Adrenal gland (tissue), 12 donors: ENCODE measurements around the gene RNF212. TPM values are rescaled to one million over a fixed set of nuclear protein-coding genes. Genes with fewer than 3 reads are reported as not detected.

Source experiments
- DNase-seq, 7 donors: peaks; one replicate each; pipeline ENCODE4 v3.0.0-alpha.2; 2019 to 2020
- H3K27ac ChIP-seq, 5 donors: fragments of 200-600 bp; sonication (generic) in 4 of 5; 1 replicate in 3 of 5; 2 replicates in 2 of 5; pipeline versions ENCODE4 v1.5.1 to v1.8.0; 2016 to 2020; ENCODE audit warnings: mild to moderate bottlenecking in 1 of 5
- H3K27me3 ChIP-seq: fragments of 200-600 bp; 2 replicates; pipeline ENCODE4 v1.8.0; 2021
- H3K36me3 ChIP-seq, 2 donors: fragments of 200-600 bp; replicated peaks in 1 of 2; 1 replicate in 1 of 2; 2 replicates in 1 of 2; pipeline versions ENCODE4 v1.5.1 to v1.8.0; 2018 to 2022
- H3K4me1 ChIP-seq, 2 donors: fragments of 200-600 bp; replicated peaks in 1 of 2; 1 replicate in 1 of 2; 2 replicates in 1 of 2; pipeline versions ENCODE4 v1.5.1 to v1.8.0; 2018 to 2021
- H3K4me3 ChIP-seq, 4 donors: fragments of 200-600 bp; sonication (generic) in 3 of 4; one replicate each; pipeline ENCODE4 v1.5.1; 2016 to 2018
- H3K9me3 ChIP-seq, 3 donors: fragments of 200-600 bp; sonication (generic) in 1 of 3; replicated peaks in 1 of 3; 1 replicate in 2 of 3; 2 replicates in 1 of 3; pipeline versions ENCODE4 v1.5.1 to v1.8.0; 2016 to 2021
- POLR2A ChIP-seq, 2 donors: fragments of 450-650 bp; IDR thresholded peaks; one replicate each; pipeline ENCODE4 v1.6.1; 2017; ENCODE audit warnings: antibody characterized with exemption in 2 of 2, mild to moderate bottlenecking in 2 of 2, moderate library complexity in 1 of 2
- WGBS, 4 donors: extraction: QIAGEN DNeasy Blood & Tissue Kit in 2 of 4; methylation state at CpG; one replicate each; pipeline versions ENCODE4 v1.1.5 to v1.1.7; 2013 to 2017; 5-methylcytosine and 5-hydroxymethylcytosine counted together
- intact Hi-C, 2 donors: fragments of 100-400 bp; cut with DNase I; formaldehyde crosslinking; loops; one replicate each; pipeline versions ENCODE4 v1.14.1 to v1.15.0; 2022 to 2023
- polyA plus RNA-seq, 3 donors: library from polyadenylated mRNA; stranded (reverse); fragments of 200-250 nt in 2 of 3; fragments of 350-450 nt in 1 of 3; fragmentation: Illumina TruSeq in 1 of 3; extraction: RNeasy Lipid Tissue Mini Kit (QIAGEN cat#74804) in 1 of 3; gene quantifications; one replicate each; pipeline ENCODE4 v1.2.3, GENCODE V29; 2013 to 2014
- total RNA-seq, 9 donors: library from RNA; depleted of rRNA in 4 of 9; stranded (reverse); fragments of >200 nt in 4 of 9; fragments of 120-200 nt in 1 of 9; fragmentation: NEBNext Ultra II Directional in 1 of 9; extraction: Animal tissue kit (Norgen Biotek cat#: 25700) in 1 of 9; gene quantifications; one replicate each; pipeline versions ENCODE4 v1.1.0 to v1.2.4, GENCODE V29; 2013 to 2023
- TF ChIP-seq, protein P1 (sequence below), 6 experiments: fragments of 450-650 bp in 4 of 6; fragments of 200-600 bp in 2 of 6; sonication (generic) in 1 of 6; IDR thresholded peaks; 1 replicate in 5 of 6; 2 replicates in 1 of 6; pipeline versions ENCODE4 v1.5.1 to v1.8.0; 2016 to 2021; ENCODE audit warnings: antibody characterized with exemption in 6 of 6, mild to moderate bottlenecking in 2 of 6, moderate library complexity in 1 of 6
- donor health status: healthy with polysubstance abuse.
- donor health status: Bipolar disorder and iron deficiency.
- donor health status: DM: yes; HTN: yes; CAD: no.
- donor health status: DM: no; HTN: no; CAD: no.
- donor health status: DM: no; HTN: no; CAD: no.
- donor health status: DM: yes; HTN: yes; CAD: no.

RNF212 gene
- total and polyA plus RNA-seq, 12 donors = 1.3 to 9.5 (median 2.4) TPM; not detected in 1

GRCh38 chr4:1109898-1110506 is 3.4 kb downstream of the RNF212 start:
- no peaks in the 10 kb centered on the region for H3K9me3 ChIP-seq
- intact Hi-C loops = no loop called here
- no peaks in the 10 kb centered on the region for H3K36me3 ChIP-seq
- H3K27me3 ChIP-seq = peaks cover 4% of the 10 kb centered on the region
- H3K4me3 ChIP-seq = no peak overlapping the region
- TF ChIP-seq, protein P1, sequence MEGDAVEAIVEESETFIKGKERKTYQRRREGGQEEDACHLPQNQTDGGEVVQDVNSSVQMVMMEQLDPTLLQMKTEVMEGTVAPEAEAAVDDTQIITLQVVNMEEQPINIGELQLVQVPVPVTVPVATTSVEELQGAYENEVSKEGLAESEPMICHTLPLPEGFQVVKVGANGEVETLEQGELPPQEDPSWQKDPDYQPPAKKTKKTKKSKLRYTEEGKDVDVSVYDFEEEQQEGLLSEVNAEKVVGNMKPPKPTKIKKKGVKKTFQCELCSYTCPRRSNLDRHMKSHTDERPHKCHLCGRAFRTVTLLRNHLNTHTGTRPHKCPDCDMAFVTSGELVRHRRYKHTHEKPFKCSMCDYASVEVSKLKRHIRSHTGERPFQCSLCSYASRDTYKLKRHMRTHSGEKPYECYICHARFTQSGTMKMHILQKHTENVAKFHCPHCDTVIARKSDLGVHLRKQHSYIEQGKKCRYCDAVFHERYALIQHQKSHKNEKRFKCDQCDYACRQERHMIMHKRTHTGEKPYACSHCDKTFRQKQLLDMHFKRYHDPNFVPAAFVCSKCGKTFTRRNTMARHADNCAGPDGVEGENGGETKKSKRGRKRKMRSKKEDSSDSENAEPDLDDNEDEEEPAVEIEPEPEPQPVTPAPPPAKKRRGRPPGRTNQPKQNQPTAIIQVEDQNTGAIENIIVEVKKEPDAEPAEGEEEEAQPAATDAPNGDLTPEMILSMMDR (IDR thresholded peaks at IDR 0.05) = no peak
- peaks cover 0 to 4% of the 10 kb centered on the region in 2 donors for H3K4me1 ChIP-seq
- H3K27ac ChIP-seq = no peak overlapping the region
- no peak for DNase-seq
- WGBS, 4 donors = 50 to 54% (median 52%) methylated on average over 8 of the region's 8 CpGs

DNA sequence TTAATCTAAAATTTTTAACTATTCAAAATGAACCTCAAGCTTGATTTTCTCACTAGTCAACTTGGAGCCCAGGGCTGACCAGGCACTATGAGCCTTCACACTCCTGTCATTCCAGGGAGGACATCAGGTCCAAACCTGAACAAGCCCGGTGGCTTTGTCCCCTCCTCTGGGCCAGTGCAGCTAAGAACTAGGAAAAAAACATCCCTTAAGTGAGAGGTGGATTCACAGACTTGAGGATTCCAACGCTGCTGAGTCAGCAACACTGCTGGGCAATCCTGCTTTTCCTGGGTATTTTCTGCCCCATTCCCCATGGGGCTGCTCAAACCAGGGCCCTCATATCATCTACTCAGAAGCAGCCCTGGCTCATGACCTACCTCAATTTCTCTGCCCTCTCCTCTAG is 4.0 kb downstream of the RNF212 start:
- WGBS, 4 donors = 84 to 95% (median 86%) methylated on average over 2 of the region's 2 CpGs
- peaks cover 4% of the 10 kb centered on the region for H3K27me3 ChIP-seq
- H3K27ac ChIP-seq = no peak overlapping the region
- intact Hi-C loops = no loop called here
- TF ChIP-seq, protein P1 (IDR thresholded peaks at IDR 0.05) = no peak
- no peak for TF ChIP-seq POLR2A (IDR thresholded peaks at IDR 0.05)
- H3K36me3 ChIP-seq = no peaks in the 10 kb centered on the region
- H3K4me1 ChIP-seq = peaks cover 0 to 4% of the 10 kb centered on the region in 2 donors
- DNase-seq = no peak
- H3K4me3 ChIP-seq = no peak overlapping the region
- no peaks in the 10 kb centered on the region for H3K9me3 ChIP-seq

- peaks cover 4% of the 10 kb centered on the region for H3K27me3 ChIP-seq
- TF ChIP-seq POLR2A (IDR thresholded peaks at IDR 0.05) = no peak
- no peaks in the 10 kb centered on the region for H3K36me3 ChIP-seq
- no peak overlapping the region for H3K27ac ChIP-seq
- peaks cover 0 to 4% of the 10 kb centered on the region in 2 donors for H3K4me1 ChIP-seq
- intact Hi-C loops = no loop called here
- no peaks in the 10 kb centered on the region for H3K9me3 ChIP-seq
- 60 to 72% (median 64%) methylated on average over 8 to 10 of the region's 10 CpGs for WGBS, 4 donors
- no peak overlapping the region for H3K4me3 ChIP-seq
- no peak for DNase-seq
Measured at GRCh38 chr4:1105662-1106061, 7.7 kb downstream of the RNF212 start.

GRCh38 chr4:1105067-1105466 is 8.3 kb downstream of the RNF212 start:
- Histone ChIP-seq H3K27ac (no peak overlapping the region), H3K4me1 (peaks cover 0 to 2% of the 10 kb centered on the region in 2 donors), H3K27me3 (peaks cover 4% of the 10 kb centered on the region), H3K9me3 (no peaks in the 10 kb centered on the region), H3K4me3 (no peak overlapping the region), H3K36me3 (no peaks in the 10 kb centered on the region)
- intact Hi-C loops = no loop called here
- 77 to 90% (median 84%) methylated on average over 8 to 12 of the region's 12 CpGs for WGBS, 4 donors
- no peak for DNase-seq
- no peak for TF ChIP-seq POLR2A (IDR thresholded peaks at IDR 0.05)
- TF ChIP-seq, protein P1 (IDR thresholded peaks at IDR 0.05) = no peak

GRCh38 chr4:1104647-1105046 is 8.7 kb downstream of the RNF212 start:
- intact Hi-C loops = no loop called here
- no peak for DNase-seq
- TF ChIP-seq, protein P1 (IDR thresholded peaks at IDR 0.05) = no peak
- TF ChIP-seq POLR2A (IDR thresholded peaks at IDR 0.05) = no peak
- H3K27me3 ChIP-seq = peaks cover 4% of the 10 kb centered on the region
- 75 to 98% (median 93%) methylated on average over 6 to 8 of the region's 8 CpGs for WGBS, 4 donors
- no peak overlapping the region for H3K4me3 ChIP-seq
- H3K36me3 ChIP-seq = no peaks in the 10 kb centered on the region
- no peaks in the 10 kb centered on the region for H3K9me3 ChIP-seq
- no peaks in the 10 kb centered on the region for H3K4me1 ChIP-seq
- H3K27ac ChIP-seq = no peak overlapping the region
